Measurements from ENCODE around the gene SORBS2. TPM values are rescaled to one million over a fixed set of nuclear protein-coding genes. Genes with fewer than 3 reads are reported as not detected.

SORBS2 gene
- total RNA-seq, 5 donors from 2014 or later (not counting 1 experiment from before 2014, with no cell fraction given), result 0.15 to 1.9 (median 0.98) TPM; not detected in 1

DNA sequence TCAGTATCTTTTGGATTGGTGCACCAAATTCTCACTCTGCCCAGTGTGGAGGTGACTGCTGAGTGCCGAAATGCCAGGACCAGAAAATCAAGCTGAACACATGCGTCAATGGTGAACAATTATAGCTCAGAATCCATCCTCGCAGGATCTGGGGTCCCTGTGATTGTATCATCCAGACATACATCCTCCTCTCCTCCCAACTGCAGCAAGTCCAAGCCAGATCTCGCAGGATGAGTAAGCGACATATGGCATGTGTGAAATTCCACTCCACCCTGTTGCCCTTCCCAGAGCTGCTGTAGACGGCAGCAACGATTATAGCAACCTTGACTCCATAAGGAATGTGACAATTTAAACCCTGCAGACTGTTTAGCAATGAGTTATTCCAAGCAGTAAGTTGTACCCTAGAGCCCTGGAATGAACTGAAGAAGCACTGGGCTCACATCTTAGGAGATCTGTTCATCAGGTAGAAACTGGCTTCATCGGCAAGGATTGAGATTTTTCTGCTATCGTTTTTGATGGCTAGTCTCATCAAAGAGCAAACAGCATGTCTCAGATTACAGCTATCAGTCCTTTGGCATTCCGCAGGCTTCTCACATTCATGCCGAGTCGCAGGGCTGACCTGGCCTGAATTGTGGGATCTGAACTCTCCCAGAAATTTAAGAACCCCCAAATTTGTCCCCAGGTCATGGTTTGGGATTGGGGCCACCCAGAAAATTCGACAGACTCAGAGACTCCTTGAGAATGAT lies 35.5 kb upstream of the SORBS2 start:
- ChIA-PET CTCF (no interaction called here), POLR2A (no interaction called here)
- Histone ChIP-seq H3K27me3 (replicated peaks in 1 of 2; ENCODE audit: control insufficient read depth in 2 of 2, extremely low read depth in 1 of 2, insufficient read depth in 2 of 2, low read length in 1 of 2) (no peaks in the 10 kb centered on the region), H3K4me1 (ENCODE audit: control insufficient read depth in 1 of 2, extremely low read depth in 1 of 2, insufficient read depth in 2 of 2, low read length in 2 of 2) (no peaks in the 10 kb centered on the region), H3K27ac (ENCODE audit: low read length) (no peak overlapping the region), H3K9me3 (no peaks in the 10 kb centered on the region), H3K4me3 (ENCODE audit: control insufficient read depth in 1 of 2, extremely low read depth in 1 of 2, low read length in 1 of 2) (no peak overlapping the region), H3K36me3 (ENCODE audit: control insufficient read depth in 2 of 2, extremely low read depth in 1 of 2, insufficient read depth in 1 of 2, low read length in 1 of 2) (no peaks in the 10 kb centered on the region)
- DNase-seq (no peak), ATAC-seq (replicated peaks in 1 of 4) (no peak)
- Mint-ChIP-seq H3K36me3 (no peaks in the 10 kb centered on the region), H3K9me3 (peaks cover 0 to 14% (median 6%) of the 10 kb centered on the region in 3 donors), H3K27ac (no peak overlapping the region), H3K4me1 (no peaks in the 10 kb centered on the region), H3K27me3 (no peaks in the 10 kb centered on the region), H3K4me3 (no peak overlapping the region)
- WGBS (ENCODE audit: insufficient coverage), result 83% methylated on average over 8 of the region's 13 CpGs

- Histone ChIP-seq H3K4me1 (ENCODE audit: control insufficient read depth in 1 of 2, extremely low read depth in 1 of 2, insufficient read depth in 2 of 2, low read length in 2 of 2) (no peaks in the 10 kb centered on the region), H3K4me3 (ENCODE audit: control insufficient read depth in 1 of 2, extremely low read depth in 1 of 2, low read length in 1 of 2) (no peak overlapping the region), H3K27ac (ENCODE audit: low read length) (no peak overlapping the region), H3K27me3 (replicated peaks in 1 of 2; ENCODE audit: control insufficient read depth in 2 of 2, extremely low read depth in 1 of 2, insufficient read depth in 2 of 2, low read length in 1 of 2) (no peaks in the 10 kb centered on the region), H3K36me3 (ENCODE audit: control insufficient read depth in 2 of 2, extremely low read depth in 1 of 2, insufficient read depth in 1 of 2, low read length in 1 of 2) (no peaks in the 10 kb centered on the region), H3K9me3 (no peaks in the 10 kb centered on the region)
- POLR2A ChIA-PET, result no interaction called here
- ATAC-seq (replicated peaks in 1 of 4), result no peak
- 100% methylated on average over 1 of the region's 5 CpGs for WGBS (ENCODE audit: insufficient coverage)
- CTCF ChIA-PET, result no interaction called here
- no peaks in the 10 kb centered on the region for H3K36me3 Mint-ChIP-seq
- no peak overlapping the region for H3K4me3 Mint-ChIP-seq
- no peaks in the 10 kb centered on the region for H3K27me3 Mint-ChIP-seq
- peaks cover 0 to 14% (median 6%) of the 10 kb centered on the region in 3 donors for H3K9me3 Mint-ChIP-seq
- no peaks in the 10 kb centered on the region for H3K4me1 Mint-ChIP-seq
- no peak for DNase-seq
- H3K27ac Mint-ChIP-seq, result no peak overlapping the region
These were observed 34.6 kb upstream of the SORBS2 start for GRCh38 chr4:185846505-185847150.

- no peak for DNase-seq
- Mint-ChIP-seq H3K4me1 (no peaks in the 10 kb centered on the region), H3K27me3 (no peaks in the 10 kb centered on the region), H3K36me3 (no peaks in the 10 kb centered on the region), H3K4me3 (no peak overlapping the region), H3K27ac (no peak overlapping the region), H3K9me3 (peaks cover 0 to 14% (median 6%) of the 10 kb centered on the region in 3 donors)
- Histone ChIP-seq H3K36me3 (ENCODE audit: control insufficient read depth in 2 of 2, extremely low read depth in 1 of 2, insufficient read depth in 1 of 2, low read length in 1 of 2) (no peaks in the 10 kb centered on the region), H3K4me1 (ENCODE audit: control insufficient read depth in 1 of 2, extremely low read depth in 1 of 2, insufficient read depth in 2 of 2, low read length in 2 of 2) (no peaks in the 10 kb centered on the region), H3K27ac (ENCODE audit: low read length) (no peak overlapping the region), H3K27me3 (replicated peaks in 1 of 2; ENCODE audit: control insufficient read depth in 2 of 2, extremely low read depth in 1 of 2, insufficient read depth in 2 of 2, low read length in 1 of 2) (no peaks in the 10 kb centered on the region), H3K9me3 (no peaks in the 10 kb centered on the region), H3K4me3 (ENCODE audit: control insufficient read depth in 1 of 2, extremely low read depth in 1 of 2, low read length in 1 of 2) (no peak overlapping the region)
- no peak for ATAC-seq (replicated peaks in 1 of 4)
- CTCF ChIA-PET, result no interaction called here
- WGBS (ENCODE audit: insufficient coverage), result 60% methylated on average over 1 of the region's 3 CpGs
- POLR2A ChIA-PET, result no interaction called here
These were observed 34.0 kb upstream of the SORBS2 start for GRCh38 chr4:185845966-185846365.

DNA sequence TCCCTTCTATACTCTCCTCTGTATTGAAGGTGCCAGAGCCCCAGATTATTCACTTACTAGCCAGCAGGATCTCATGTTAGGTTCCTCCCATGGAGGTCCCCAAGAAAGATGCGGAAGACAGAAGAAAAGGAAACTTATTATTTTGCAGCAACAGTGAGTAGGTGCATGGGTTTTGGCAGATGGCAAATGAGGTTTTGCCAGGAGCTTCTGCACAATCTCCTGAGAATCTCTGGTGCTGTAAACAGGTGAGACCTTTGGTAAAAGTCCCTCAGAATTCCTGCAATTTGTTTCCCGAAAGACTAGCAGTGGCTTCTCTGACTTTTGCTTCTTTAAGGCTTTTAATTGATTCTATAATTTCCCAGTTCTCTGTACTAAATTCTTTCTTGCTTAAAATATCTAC lies 29.5 kb upstream of the SORBS2 start:
- Histone ChIP-seq H3K27me3 (replicated peaks in 1 of 2; ENCODE audit: control insufficient read depth in 2 of 2, extremely low read depth in 1 of 2, insufficient read depth in 2 of 2, low read length in 1 of 2) (no peaks in the 10 kb centered on the region), H3K27ac (ENCODE audit: low read length) (no peak overlapping the region), H3K4me3 (ENCODE audit: control insufficient read depth in 1 of 2, extremely low read depth in 1 of 2, low read length in 1 of 2) (no peak overlapping the region), H3K4me1 (ENCODE audit: control insufficient read depth in 1 of 2, extremely low read depth in 1 of 2, insufficient read depth in 2 of 2, low read length in 2 of 2) (no peaks in the 10 kb centered on the region), H3K9me3 (no peaks in the 10 kb centered on the region), H3K36me3 (ENCODE audit: control insufficient read depth in 2 of 2, extremely low read depth in 1 of 2, insufficient read depth in 1 of 2, low read length in 1 of 2) (no peaks in the 10 kb centered on the region)
- ChIA-PET POLR2A (no interaction called here), CTCF (no interaction called here)
- no peak for DNase-seq
- H3K36me3 Mint-ChIP-seq, result no peaks in the 10 kb centered on the region
- H3K27me3 Mint-ChIP-seq, result no peaks in the 10 kb centered on the region
- H3K4me1 Mint-ChIP-seq, result no peaks in the 10 kb centered on the region
- peaks cover 0 to 14% (median 4%) of the 10 kb centered on the region in 3 donors for H3K9me3 Mint-ChIP-seq
- WGBS (ENCODE audit: insufficient coverage), result no CpG with 5 or more reads among the region's 2 CpGs
- H3K27ac Mint-ChIP-seq, result no peak overlapping the region
- H3K4me3 Mint-ChIP-seq, result no peak overlapping the region
- ATAC-seq (replicated peaks in 1 of 4), result no peak

DNA sequence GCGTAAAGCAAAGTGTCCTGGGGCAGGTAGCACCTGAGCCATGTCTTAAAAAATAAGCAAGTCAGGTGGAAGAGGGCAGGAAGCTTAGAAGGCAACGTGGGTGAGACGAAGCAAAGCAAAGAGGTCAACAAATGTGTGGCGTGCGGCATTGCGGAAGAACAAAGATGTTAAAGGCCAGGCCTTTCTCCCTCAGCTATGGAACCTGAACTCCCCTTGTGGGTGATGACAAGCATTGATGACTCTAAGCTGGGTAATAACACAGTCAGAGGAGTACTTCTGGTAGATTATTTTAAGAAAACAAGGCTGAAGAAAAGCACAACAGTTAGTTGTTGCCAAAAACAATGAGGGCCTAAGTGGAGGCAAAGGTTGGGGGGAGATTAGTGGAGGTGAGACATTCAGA lies 29.0 kb upstream of the SORBS2 start:
- DNase-seq, result no peak
- Mint-ChIP-seq H3K27ac (no peak overlapping the region), H3K4me3 (no peak overlapping the region), H3K9me3 (peaks cover 0 to 14% (median 3%) of the 10 kb centered on the region in 3 donors), H3K4me1 (no peaks in the 10 kb centered on the region), H3K27me3 (no peaks in the 10 kb centered on the region), H3K36me3 (no peaks in the 10 kb centered on the region)
- Histone ChIP-seq H3K9me3 (no peaks in the 10 kb centered on the region), H3K36me3 (ENCODE audit: control insufficient read depth in 2 of 2, extremely low read depth in 1 of 2, insufficient read depth in 1 of 2, low read length in 1 of 2) (no peaks in the 10 kb centered on the region), H3K27ac (ENCODE audit: low read length) (no peak overlapping the region), H3K4me1 (ENCODE audit: control insufficient read depth in 1 of 2, extremely low read depth in 1 of 2, insufficient read depth in 2 of 2, low read length in 2 of 2) (no peaks in the 10 kb centered on the region), H3K4me3 (ENCODE audit: control insufficient read depth in 1 of 2, extremely low read depth in 1 of 2, low read length in 1 of 2) (no peak overlapping the region), H3K27me3 (replicated peaks in 1 of 2; ENCODE audit: control insufficient read depth in 2 of 2, extremely low read depth in 1 of 2, insufficient read depth in 2 of 2, low read length in 1 of 2) (no peaks in the 10 kb centered on the region)
- ATAC-seq (replicated peaks in 1 of 4), result no peak
- CTCF ChIA-PET, result interaction anchor here in 1 of 2 donors (0.5 kb wide), 1 partner anchor 182 kb away, joined by 5 read pairs; no protein-coding TSS in a partner anchor
- POLR2A ChIA-PET, result no interaction called here
- WGBS (ENCODE audit: insufficient coverage), result 88% methylated on average over 4 of the region's 6 CpGs

- Mint-ChIP-seq H3K4me3 (no peak overlapping the region), H3K27ac (no peak overlapping the region), H3K9me3 (peaks cover 0 to 8% (median 3%) of the 10 kb centered on the region in 3 donors), H3K36me3 (no peaks in the 10 kb centered on the region), H3K4me1 (no peaks in the 10 kb centered on the region), H3K27me3 (no peaks in the 10 kb centered on the region)
- Histone ChIP-seq H3K27me3 (replicated peaks in 1 of 2; ENCODE audit: control insufficient read depth in 2 of 2, extremely low read depth in 1 of 2, insufficient read depth in 2 of 2, low read length in 1 of 2) (no peaks in the 10 kb centered on the region), H3K27ac (ENCODE audit: low read length) (no peak overlapping the region), H3K4me3 (ENCODE audit: control insufficient read depth in 1 of 2, extremely low read depth in 1 of 2, low read length in 1 of 2) (no peak overlapping the region), H3K4me1 (ENCODE audit: control insufficient read depth in 1 of 2, extremely low read depth in 1 of 2, insufficient read depth in 2 of 2, low read length in 2 of 2) (no peaks in the 10 kb centered on the region), H3K36me3 (ENCODE audit: control insufficient read depth in 2 of 2, extremely low read depth in 1 of 2, insufficient read depth in 1 of 2, low read length in 1 of 2) (no peaks in the 10 kb centered on the region), H3K9me3 (no peaks in the 10 kb centered on the region)
- POLR2A ChIA-PET, result no interaction called here
- WGBS (ENCODE audit: insufficient coverage), result no CpG with 5 or more reads among the region's 2 CpGs
- DNase-seq (no peak), ATAC-seq (replicated peaks in 1 of 4) (no peak)
- CTCF ChIA-PET, result no interaction called here
These were observed 28.2 kb upstream of the SORBS2 start for GRCh38 chr4:185840201-185840600.
